Keratinocyte (primary cell): ENCODE data around the gene CBLN3. TPM values are rescaled to one million over a fixed set of nuclear protein-coding genes. Genes with fewer than 3 reads are reported as not detected.

Experiments
- DNase-seq: peaks from one replicate; pipeline ENCODE4 v3.0.0-alpha.2; 2011; ENCODE audit warnings: low read depth, missing footprints, low spot score
- FAIRE-seq: peaks from 2 replicates; lab custom pipeline; 2011; peaks lifted over from hg19 to GRCh38; lab: Jason Lieb, UNC
- H2AFZ ChIP-seq: 2 replicates; pipeline ENCODE4 v1.6.0; 2012; ENCODE audit warnings: low read length, control low read depth, inconsistent platforms; ENCODE audit not compliant: control insufficient read depth
- H3K27ac ChIP-seq: 2 replicates; pipeline ENCODE4 v1.5.1; 2011; ENCODE audit warnings: low read length; ENCODE audit not compliant: control insufficient read depth, insufficient read depth
- H3K27me3 ChIP-seq: 3 replicates; pipeline ENCODE4 v1.6.0; 2011; ENCODE audit warnings: low read length; ENCODE audit not compliant: control insufficient read depth, insufficient read depth; ENCODE audit errors: extremely low read depth
- H3K36me3 ChIP-seq, 2 experiments: 2 replicates in 1 of 2; 3 replicates in 1 of 2; pipeline ENCODE4 v1.5.1; 2011; ENCODE audit warnings: low read length in 2 of 2, mild to moderate bottlenecking in 1 of 2; ENCODE audit not compliant: control insufficient read depth in 2 of 2, insufficient read depth in 2 of 2; ENCODE audit errors: extremely low read depth in 1 of 2
- H3K4me1 ChIP-seq: 3 replicates; pipeline ENCODE4 v1.5.1; 2011; ENCODE audit warnings: low read length; ENCODE audit not compliant: control insufficient read depth, insufficient read depth; ENCODE audit errors: extremely low read depth
- H3K4me2 ChIP-seq: 3 replicates; pipeline ENCODE4 v1.6.0; 2011; ENCODE audit warnings: low read depth, low read length; ENCODE audit not compliant: control insufficient read depth, insufficient read depth; ENCODE audit errors: extremely low read depth
- H3K4me3 ChIP-seq, 3 experiments: fragments of 200-600 bp in 1 of 3; sonication (generic) in 1 of 3; 2 replicates in 2 of 3; 3 replicates in 1 of 3; pipeline ENCODE4 v1.5.1; 2011 to 2016; ENCODE audit warnings: low read length in 3 of 3, mild to moderate bottlenecking in 3 of 3, control low read depth in 2 of 3, inconsistent platforms in 1 of 3, low read depth in 1 of 3, mixed read lengths in 1 of 3, mixed run types in 1 of 3, moderate library complexity in 1 of 3; ENCODE audit not compliant: control insufficient read depth in 2 of 3, insufficient read depth in 2 of 3; ENCODE audit errors: extremely low read depth in 1 of 3
- H3K79me2 ChIP-seq: 2 replicates; pipeline ENCODE4 v1.6.0; 2012; ENCODE audit warnings: low read length; ENCODE audit not compliant: control insufficient read depth, insufficient read depth
- H3K9ac ChIP-seq: 3 replicates; pipeline ENCODE4 v1.6.0; 2011; ENCODE audit warnings: low read length; ENCODE audit not compliant: control insufficient read depth, insufficient read depth; ENCODE audit errors: extremely low read depth
- H3K9me1 ChIP-seq: 3 replicates; pipeline ENCODE4 v1.6.0; 2011; ENCODE audit warnings: low read length; ENCODE audit not compliant: control insufficient read depth, insufficient read depth; ENCODE audit errors: extremely low read depth
- H3K9me3 ChIP-seq: 2 replicates; pipeline ENCODE4 v1.5.1; 2012; ENCODE audit warnings: low read depth, low read length; ENCODE audit not compliant: control insufficient read depth
- H4K20me1 ChIP-seq: 3 replicates; pipeline ENCODE4 v1.6.0; 2011; ENCODE audit warnings: low read length; ENCODE audit not compliant: control insufficient read depth, insufficient read depth; ENCODE audit errors: extremely low read depth
- EZH2 ChIP-seq: IDR thresholded peaks from one replicate; pipeline ENCODE4 v1.6.1; 2012; ENCODE audit warnings: inconsistent platforms, mild to moderate bottlenecking, low read length, moderate library complexity
- dilution Hi-C: fragments of 300-500 bp; cut with MboI; formaldehyde crosslinking; loops from one replicate; pipeline ENCODE4 v1.7.0; 2020; ENCODE audit warnings: low sequenced_read_pairs; ENCODE audit not compliant: extremely low pct_ligation_motif_present
- polyA plus RNA-seq, 5 experiments: library from polyadenylated mRNA; depleted of rRNA in 3 of 5; stranded (reverse) in 3 of 5; stranded (forward) in 1 of 5; unstranded in 1 of 5; fragments of >200 nt; gene quantifications; 1 replicate in 1 of 5; 2 replicates in 3 of 5; 3 replicates in 1 of 5; pipeline versions ENCODE4 v1.2.1 to v1.2.3, GENCODE V29; 2011 to 2012; ENCODE audit warnings: missing spikeins in 2 of 5, low read depth in 1 of 5, low replicate concordance in 1 of 5
- TF ChIP-seq, protein P1 (sequence below), 3 experiments: IDR thresholded peaks in 1 of 3; conservative IDR thresholded peaks in 1 of 3; optimal IDR thresholded peaks in 1 of 3; 2 replicates in 2 of 3; 3 replicates in 1 of 3; pipeline versions ENCODE3 to v1.5.1; 2011; ENCODE audit warnings: low read length in 3 of 3, mild to moderate bottlenecking in 3 of 3, moderate library complexity in 2 of 3, control low read depth in 1 of 3, inconsistent platforms in 1 of 3; ENCODE audit not compliant: insufficient read depth in 2 of 3; ENCODE audit errors: extremely low read depth in 1 of 3

Gene CBLN3
- polyA plus RNA-seq, 1 donor (not counting 4 experiments of a cell fraction or from before 2014, with no cell fraction given), result 1.6 TPM

DNA sequence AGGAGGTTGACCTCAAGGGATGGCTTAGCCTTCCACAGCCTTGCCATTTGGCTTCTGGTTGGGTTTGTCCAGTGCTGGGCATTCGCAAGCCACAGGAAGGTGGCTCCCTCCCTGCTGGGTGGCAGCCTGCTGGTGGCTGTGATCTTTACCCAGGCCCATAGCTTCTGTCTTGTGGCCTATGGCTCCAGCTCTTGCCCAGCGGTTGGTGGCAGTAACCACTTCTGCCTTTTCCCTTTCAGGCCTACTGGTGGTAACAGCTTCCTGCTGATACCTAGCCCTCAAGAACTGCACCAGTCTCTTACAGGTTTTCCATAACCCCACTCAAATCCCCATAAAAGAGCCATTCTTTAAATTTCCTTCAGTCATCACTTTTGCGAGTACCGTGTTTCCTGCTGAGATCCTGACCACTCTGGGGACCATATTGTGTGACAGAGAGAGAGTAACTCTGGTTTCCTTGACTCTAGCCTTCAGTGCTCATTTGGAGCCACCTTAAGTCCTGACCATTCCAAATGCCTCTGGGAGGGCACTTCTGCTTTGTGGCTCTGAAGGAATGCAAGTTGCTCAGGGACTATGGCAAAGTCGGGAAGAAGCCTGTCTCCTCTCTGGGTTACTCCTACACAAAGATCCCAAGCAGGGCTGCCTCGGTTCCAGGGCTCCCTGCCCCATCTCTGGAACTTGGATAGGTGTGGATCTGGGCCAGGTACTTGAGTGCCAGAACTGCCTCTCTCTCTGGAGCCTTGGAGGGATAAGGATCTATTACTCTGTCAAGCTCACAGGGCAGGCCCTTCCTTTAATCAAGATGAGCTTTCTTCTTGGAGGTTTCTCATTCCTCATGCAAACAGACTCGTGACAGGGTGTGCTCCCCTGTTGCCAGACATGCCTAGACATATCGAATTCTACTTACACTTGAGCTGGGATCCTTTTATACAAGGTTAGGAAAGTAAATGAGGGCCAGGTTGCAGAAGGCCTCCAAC, 33.6 kb downstream of the CBLN3 start:
- Histone ChIP-seq H3K4me3 (peak overlapping the region in 2 of 3 experiments; percentile 34 to 44), H3K27ac (peak overlapping the region; percentile 79), H3K36me3 (no peaks in the 10 kb centered on the region), H3K9ac (peak overlapping the region; percentile 44), H3K9me3 (no peaks in the 10 kb centered on the region), H4K20me1 (no peaks in the 10 kb centered on the region), H3K4me1 (peaks cover 44% of the 10 kb centered on the region), H3K9me1 (no peaks in the 10 kb centered on the region), H2AFZ (peak overlapping the region; percentile 73), H3K4me2 (peak overlapping the region; percentile 76), H3K79me2 (no peaks in the 10 kb centered on the region), H3K27me3 (no peaks in the 10 kb centered on the region)
- dilution Hi-C loops, result no loop called here
- no peak for DNase-seq
- FAIRE-seq, result peak; percentile 51
- TF ChIP-seq, protein P1, sequence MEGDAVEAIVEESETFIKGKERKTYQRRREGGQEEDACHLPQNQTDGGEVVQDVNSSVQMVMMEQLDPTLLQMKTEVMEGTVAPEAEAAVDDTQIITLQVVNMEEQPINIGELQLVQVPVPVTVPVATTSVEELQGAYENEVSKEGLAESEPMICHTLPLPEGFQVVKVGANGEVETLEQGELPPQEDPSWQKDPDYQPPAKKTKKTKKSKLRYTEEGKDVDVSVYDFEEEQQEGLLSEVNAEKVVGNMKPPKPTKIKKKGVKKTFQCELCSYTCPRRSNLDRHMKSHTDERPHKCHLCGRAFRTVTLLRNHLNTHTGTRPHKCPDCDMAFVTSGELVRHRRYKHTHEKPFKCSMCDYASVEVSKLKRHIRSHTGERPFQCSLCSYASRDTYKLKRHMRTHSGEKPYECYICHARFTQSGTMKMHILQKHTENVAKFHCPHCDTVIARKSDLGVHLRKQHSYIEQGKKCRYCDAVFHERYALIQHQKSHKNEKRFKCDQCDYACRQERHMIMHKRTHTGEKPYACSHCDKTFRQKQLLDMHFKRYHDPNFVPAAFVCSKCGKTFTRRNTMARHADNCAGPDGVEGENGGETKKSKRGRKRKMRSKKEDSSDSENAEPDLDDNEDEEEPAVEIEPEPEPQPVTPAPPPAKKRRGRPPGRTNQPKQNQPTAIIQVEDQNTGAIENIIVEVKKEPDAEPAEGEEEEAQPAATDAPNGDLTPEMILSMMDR (optimal IDR thresholded peaks at IDR 0.05 in 1 of 3, IDR thresholded peaks at IDR 0.05 in 1 of 3, conservative IDR thresholded peaks at IDR 0.05 in 1 of 3; ENCODE audit: extremely low read depth in 1 of 3, insufficient read depth in 2 of 3, low read length in 3 of 3), result no peak
- no peak for TF ChIP-seq EZH2

DNA sequence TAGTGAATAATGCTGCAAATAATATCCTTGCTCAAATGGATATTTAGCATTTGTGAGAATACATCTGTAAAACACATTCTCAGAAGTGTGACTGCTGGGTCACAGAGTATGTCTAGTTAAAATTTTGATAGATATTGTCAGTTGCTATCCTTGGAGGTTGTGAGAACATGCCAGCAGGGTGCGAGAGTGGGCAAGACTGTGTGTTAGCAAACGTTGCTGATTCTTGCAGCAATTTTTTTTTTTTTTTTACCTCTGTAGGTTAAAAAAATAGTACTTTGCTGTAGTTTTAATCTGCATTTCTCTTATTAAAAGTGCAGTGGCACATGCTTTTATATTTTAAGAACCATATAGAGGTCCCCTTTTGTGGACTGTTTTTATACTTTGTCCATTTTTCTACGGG, 35.2 kb downstream of the CBLN3 start:
- Histone ChIP-seq H3K4me2 (no peak overlapping the region), H3K27me3 (no peaks in the 10 kb centered on the region), H3K4me3 (no peak overlapping the region), H4K20me1 (no peaks in the 10 kb centered on the region), H3K9me3 (no peaks in the 10 kb centered on the region), H3K9ac (no peak overlapping the region), H3K9me1 (no peaks in the 10 kb centered on the region), H3K27ac (no peak overlapping the region), H3K36me3 (no peaks in the 10 kb centered on the region), H2AFZ (no peak overlapping the region), H3K79me2 (no peaks in the 10 kb centered on the region), H3K4me1 (peaks cover 40% of the 10 kb centered on the region)
- no peak for FAIRE-seq
- TF ChIP-seq, protein P1 (optimal IDR thresholded peaks at IDR 0.05 in 1 of 3, IDR thresholded peaks at IDR 0.05 in 1 of 3, conservative IDR thresholded peaks at IDR 0.05 in 1 of 3; ENCODE audit: extremely low read depth in 1 of 3, insufficient read depth in 2 of 3, low read length in 3 of 3), result peak; percentile 9 to 47 (median 28)
- no peak for TF ChIP-seq EZH2
- no peak for DNase-seq
- dilution Hi-C loops, result no loop called here
